H1 (cell line): Measurements from ENCODE around the gene MYPN.

Source experiments
- ATF2 ChIP-seq: IDR thresholded peaks from 2 replicates; pipeline ENCODE4 v1.6.1; 2012; ENCODE audit warnings: low read length, inconsistent platforms
- CTCF ChIP-seq, 3 experiments: IDR thresholded peaks; 1 replicate in 2 of 3; 2 replicates in 1 of 3; pipeline versions ENCODE4 v1.5.1 to v1.6.1; 2011; ENCODE audit warnings: low read length in 3 of 3, mild to moderate bottlenecking in 3 of 3, inconsistent platforms in 2 of 3, low read depth in 1 of 3, moderate library complexity in 1 of 3; ENCODE audit not compliant: insufficient read depth in 1 of 3; ENCODE audit errors: control extremely low read depth in 1 of 3
- EZH2 ChIP-seq: fragments of 200-600 bp; sonication (generic); IDR thresholded peaks from 2 replicates; pipeline ENCODE4 v1.7.1; 2012; ENCODE audit warnings: low read depth, mild to moderate bottlenecking, moderate library complexity, low read length, inconsistent platforms; ENCODE audit not compliant: severe bottlenecking
- KDM4A ChIP-seq: IDR thresholded peaks from one replicate; pipeline ENCODE4 v1.7.1; 2012; ENCODE audit warnings: low read depth, mild to moderate bottlenecking, moderate library complexity, low read length, inconsistent platforms; ENCODE audit not compliant: severe bottlenecking
- POLR2A ChIP-seq, 2 experiments: IDR thresholded peaks; 1 replicate in 1 of 2; 2 replicates in 1 of 2; pipeline ENCODE4 v1.6.1; 2011; ENCODE audit warnings: low read depth in 2 of 2, low read length in 2 of 2, mild to moderate bottlenecking in 2 of 2; ENCODE audit errors: control extremely low read depth in 1 of 2
- RFX5 ChIP-seq: IDR thresholded peaks from 2 replicates; pipeline ENCODE4 v1.6.1; 2011; ENCODE audit warnings: low read depth, low read length, improper control_type of control experiment, borderline replicate concordance
- SP1 ChIP-seq: IDR thresholded peaks from 2 replicates; pipeline ENCODE4 v1.6.1; 2011; ENCODE audit warnings: low read depth, low read length
- USF2 ChIP-seq: IDR thresholded peaks from 2 replicates; pipeline ENCODE4 v1.6.1; 2011; ENCODE audit warnings: low read length, improper control_type of control experiment

GRCh38 chr10:68080853-68081431 is 28.3 kb upstream of the MYPN start:
- TF ChIP-seq KDM4A: no peak
- TF ChIP-seq POLR2A (IDR thresholded peaks at IDR 0.05; ENCODE audit: control extremely low read depth in 1 of 2, low read depth in 2 of 2, low read length in 2 of 2): no peak
- TF ChIP-seq RFX5: no peak
- TF ChIP-seq CTCF (IDR thresholded peaks at IDR 0.05; ENCODE audit: control extremely low read depth in 1 of 3, insufficient read depth in 1 of 3, low read depth in 1 of 3, low read length in 3 of 3): no peak
- no peak for TF ChIP-seq EZH2
- no peak for TF ChIP-seq USF2
- no peak for TF ChIP-seq SP1
- no peak for TF ChIP-seq ATF2
